Measurements from ENCODE around the gene KDSR. TPM values are rescaled to one million over a fixed set of nuclear protein-coding genes. Genes with fewer than 3 reads are reported as not detected.
A peak's percentile ranks its signal among the peaks of the same experiment; 100 is the strongest.

Gene KDSR
- total and polyA plus RNA-seq, 2 donors (not counting 1 experiment from before 2014, with no cell fraction given): 6.4 to 21.1 TPM

DNA sequence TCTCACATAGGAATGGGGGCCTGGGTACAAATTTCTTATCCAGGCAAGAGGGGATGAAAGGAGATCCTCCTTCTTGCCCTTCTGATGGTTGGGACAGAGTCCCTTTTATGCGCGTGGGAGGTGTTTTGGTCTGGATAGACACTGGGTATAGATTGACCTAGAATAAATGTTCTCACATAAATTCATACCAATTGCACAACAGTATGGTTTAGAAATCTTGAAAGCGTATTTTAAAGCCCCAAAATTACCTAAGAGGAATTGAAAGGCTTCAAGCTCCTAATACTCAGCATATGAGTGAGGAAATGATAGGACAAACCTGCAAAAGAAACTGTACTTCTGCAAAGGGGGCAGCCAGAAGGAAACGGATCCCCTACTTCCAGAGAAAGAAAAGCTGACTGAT, 44.8 kb downstream of the KDSR start:
- H3K27me3 Mint-ChIP-seq: no peaks in the 10 kb centered on the region
- intact Hi-C loops (cut with micrococcal nuclease): loop anchor here (5.0 to 10.0 kb wide), 2 partner anchors 100 to 797 kb away; partner anchors contain the start of genes VPS4B and ZCCHC2
- ATAC-seq (ENCODE audit: low read depth) (no peak), DNase-seq (no peak)
- Histone ChIP-seq H4K20me1 (ENCODE audit: control insufficient read depth, insufficient read depth, low read length, poor library complexity, severe bottlenecking) (no peaks in the 10 kb centered on the region), H3K4me1 (ENCODE audit: control insufficient read depth in 2 of 2, insufficient read depth in 2 of 2, low read length in 2 of 2) (peaks cover 7 to 28% of the 10 kb centered on the region in 2 donors), H3K4me3 (ENCODE audit: control extremely low read depth in 1 of 5, extremely low read depth in 1 of 5, insufficient read depth in 1 of 5, low read depth in 2 of 5, low read length in 4 of 5) (no peak overlapping the region), H3K36me3 (replicated peaks in 1 of 2; ENCODE audit: control extremely low read depth in 1 of 2, control insufficient read depth in 1 of 2, extremely low read depth in 1 of 2, insufficient read depth in 2 of 2, low read length in 1 of 2) (no peaks in the 10 kb centered on the region), H3K4me2 (replicated peaks; ENCODE audit: low read depth, low read length, poor library complexity, severe bottlenecking) (no peak overlapping the region), H3K9me3 (ENCODE audit: control extremely low read depth in 1 of 3, control insufficient read depth in 2 of 3, insufficient read depth in 1 of 3, low read length in 2 of 3) (no peaks in the 10 kb centered on the region), H3K79me2 (ENCODE audit: control insufficient read depth, insufficient read depth, low read length) (peaks cover 26% of the 10 kb centered on the region), H3K27ac (ENCODE audit: low read length in 2 of 2) (peak overlapping the region in 1 of 2 donors; percentile 3), H3K9ac (ENCODE audit: low read length) (no peak overlapping the region), H2AFZ (ENCODE audit: insufficient read depth, low read depth, low read length, poor library complexity, severe bottlenecking) (no peak overlapping the region), H3K27me3 (replicated peaks in 1 of 4; ENCODE audit: control extremely low read depth in 1 of 4, control insufficient read depth in 3 of 4, insufficient read depth in 4 of 4, low read length in 3 of 4) (no peaks in the 10 kb centered on the region)
- no peak for TF ChIP-seq EZH2 (IDR thresholded peaks at IDR 0.05; ENCODE audit: borderline replicate concordance, insufficient read depth, low read depth, low read length, poor library complexity, severe bottlenecking)
- TF ChIP-seq, protein P1, sequence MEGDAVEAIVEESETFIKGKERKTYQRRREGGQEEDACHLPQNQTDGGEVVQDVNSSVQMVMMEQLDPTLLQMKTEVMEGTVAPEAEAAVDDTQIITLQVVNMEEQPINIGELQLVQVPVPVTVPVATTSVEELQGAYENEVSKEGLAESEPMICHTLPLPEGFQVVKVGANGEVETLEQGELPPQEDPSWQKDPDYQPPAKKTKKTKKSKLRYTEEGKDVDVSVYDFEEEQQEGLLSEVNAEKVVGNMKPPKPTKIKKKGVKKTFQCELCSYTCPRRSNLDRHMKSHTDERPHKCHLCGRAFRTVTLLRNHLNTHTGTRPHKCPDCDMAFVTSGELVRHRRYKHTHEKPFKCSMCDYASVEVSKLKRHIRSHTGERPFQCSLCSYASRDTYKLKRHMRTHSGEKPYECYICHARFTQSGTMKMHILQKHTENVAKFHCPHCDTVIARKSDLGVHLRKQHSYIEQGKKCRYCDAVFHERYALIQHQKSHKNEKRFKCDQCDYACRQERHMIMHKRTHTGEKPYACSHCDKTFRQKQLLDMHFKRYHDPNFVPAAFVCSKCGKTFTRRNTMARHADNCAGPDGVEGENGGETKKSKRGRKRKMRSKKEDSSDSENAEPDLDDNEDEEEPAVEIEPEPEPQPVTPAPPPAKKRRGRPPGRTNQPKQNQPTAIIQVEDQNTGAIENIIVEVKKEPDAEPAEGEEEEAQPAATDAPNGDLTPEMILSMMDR (IDR thresholded peaks at IDR 0.05): no peak
- H3K4me1 Mint-ChIP-seq: peaks cover 27% of the 10 kb centered on the region
- CTCF ChIA-PET: interaction anchor here (0.7 to 8.9 kb wide), 26 partner anchors 8 to 312 kb away, joined by 3 to 223 read pairs (median 6); no protein-coding TSS in a partner anchor
- peak overlapping the region; percentile 56 for H3K27ac Mint-ChIP-seq
- POLR2A ChIA-PET: interaction anchor here (1.7 to 2.2 kb wide), 2 partner anchors 160 to 190 kb away, joined by 6 to 10 read pairs; no protein-coding TSS in a partner anchor
- no peaks in the 10 kb centered on the region for H3K9me3 Mint-ChIP-seq (ENCODE audit: insufficient read depth)
- WGBS (ENCODE audit: insufficient coverage): 60% methylated on average over 1 of the region's 4 CpGs
- no peak overlapping the region for H3K4me3 Mint-ChIP-seq

DNA sequence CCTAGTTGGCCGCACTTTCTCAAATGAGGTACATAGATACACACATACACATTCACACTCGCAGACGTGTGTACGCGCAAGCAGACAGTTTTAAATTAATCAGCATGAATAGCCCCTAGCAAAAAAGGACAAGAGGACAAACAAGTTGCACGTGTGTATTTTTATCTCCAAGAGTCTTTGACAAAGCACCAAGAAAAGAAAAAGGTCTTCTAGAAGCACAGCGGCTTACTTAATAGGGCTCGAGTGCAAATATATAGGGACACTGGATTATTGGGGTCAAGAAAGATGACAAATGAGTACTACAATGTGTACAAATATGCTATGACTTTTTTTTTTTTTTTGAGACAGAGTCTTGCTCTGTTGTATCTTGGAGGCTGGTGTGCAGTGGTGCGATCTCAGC, 45.7 kb downstream of the KDSR start:
- peaks cover 7 to 32% of the 10 kb centered on the region in 2 donors for H3K4me1 ChIP-seq (ENCODE audit: control insufficient read depth in 2 of 2, insufficient read depth in 2 of 2, low read length in 2 of 2)
- TF ChIP-seq EZH2 (IDR thresholded peaks at IDR 0.05; ENCODE audit: borderline replicate concordance, insufficient read depth, low read depth, low read length, poor library complexity, severe bottlenecking): no peak
- no peak for DNase-seq
- H3K4me3 ChIP-seq (ENCODE audit: control extremely low read depth in 1 of 5, extremely low read depth in 1 of 5, insufficient read depth in 1 of 5, low read depth in 2 of 5, low read length in 4 of 5): peak overlapping the region in 2 of 5 experiments; percentile 25 to 56
- H2AFZ ChIP-seq (ENCODE audit: insufficient read depth, low read depth, low read length, poor library complexity, severe bottlenecking): peak overlapping the region; percentile 72
- no peak for ATAC-seq (ENCODE audit: low read depth)
- H3K4me3 Mint-ChIP-seq: peak overlapping the region; percentile 95
- no peak overlapping the region for H3K9ac ChIP-seq (ENCODE audit: low read length)
- H3K27me3 ChIP-seq (replicated peaks in 1 of 4; ENCODE audit: control extremely low read depth in 1 of 4, control insufficient read depth in 3 of 4, insufficient read depth in 4 of 4, low read length in 3 of 4): no peaks in the 10 kb centered on the region
- H4K20me1 ChIP-seq (ENCODE audit: control insufficient read depth, insufficient read depth, low read length, poor library complexity, severe bottlenecking): no peaks in the 10 kb centered on the region
- peak overlapping the region; percentile 96 for H3K27ac Mint-ChIP-seq
- intact Hi-C loops (cut with micrococcal nuclease): loop anchor here (2.0 to 10.0 kb wide), 5 partner anchors 46 to 1134 kb away; partner anchors contain the start of genes KDSR, PHLPP1, PIGN and RELCH
- H3K9me3 Mint-ChIP-seq (ENCODE audit: insufficient read depth): no peaks in the 10 kb centered on the region
- peak overlapping the region; percentile 86 for H3K4me2 ChIP-seq (replicated peaks; ENCODE audit: low read depth, low read length, poor library complexity, severe bottlenecking)
- H3K9me3 ChIP-seq (ENCODE audit: control extremely low read depth in 1 of 3, control insufficient read depth in 2 of 3, insufficient read depth in 1 of 3, low read length in 2 of 3): no peaks in the 10 kb centered on the region
- POLR2A ChIA-PET: interaction anchor here (1.0 to 4.5 kb wide), 2 partner anchors 159 to 179 kb away, joined by 4 to 30 read pairs; no protein-coding TSS in a partner anchor
- H3K27me3 Mint-ChIP-seq: no peaks in the 10 kb centered on the region
- peak overlapping the region in 1 of 2 donors; percentile 85 for H3K27ac ChIP-seq (ENCODE audit: low read length in 2 of 2)
- CTCF ChIA-PET: interaction anchor here (0.8 to 8.9 kb wide), 11 partner anchors 9 to 306 kb away, joined by 3 to 223 read pairs (median 17); no protein-coding TSS in a partner anchor
- no peaks in the 10 kb centered on the region for H3K36me3 ChIP-seq (replicated peaks in 1 of 2; ENCODE audit: control extremely low read depth in 1 of 2, control insufficient read depth in 1 of 2, extremely low read depth in 1 of 2, insufficient read depth in 2 of 2, low read length in 1 of 2)
- H3K4me1 Mint-ChIP-seq: peaks cover 35% of the 10 kb centered on the region
- WGBS (ENCODE audit: insufficient coverage): 80% methylated on average over 8 of the region's 9 CpGs
- H3K79me2 ChIP-seq (ENCODE audit: control insufficient read depth, insufficient read depth, low read length): peaks cover 35% of the 10 kb centered on the region

Measured in B cell (primary cell).